ENCODE measurements around the gene ENOX2. TPM values are rescaled to one million over a fixed set of nuclear protein-coding genes. Genes with fewer than 3 reads are reported as not detected.

Gene ENOX2
- total RNA-seq, 6 donors from 2014 or later = 7.3 to 14.8 (median 9.6) TPM

DNA sequence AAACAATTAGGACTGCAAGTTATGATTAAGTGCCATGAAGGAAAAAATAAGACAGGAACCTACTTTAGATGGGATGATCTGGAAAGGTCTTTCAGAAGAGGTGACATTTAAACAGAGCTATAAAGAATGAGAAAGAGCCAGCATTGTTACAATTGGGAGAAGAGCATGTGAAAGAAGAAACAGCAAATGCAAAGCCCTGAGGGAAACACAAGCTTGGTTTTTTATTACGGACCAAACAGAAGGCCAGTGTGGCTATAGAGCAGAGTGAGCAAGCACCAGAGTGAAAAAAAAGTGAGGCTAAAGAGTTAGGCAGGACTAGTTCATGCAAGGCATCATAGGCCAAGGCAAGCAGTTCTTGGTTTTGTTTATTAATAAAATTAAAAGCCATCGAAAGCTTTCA is 325.6 kb downstream of the ENOX2 start:
- no peak for ATAC-seq (ENCODE audit: low FRiP score in 2 of 2)
- TF ChIP-seq POLR2A (IDR thresholded peaks at IDR 0.05) = no peak
- TF ChIP-seq EP300 (IDR thresholded peaks at IDR 0.05) = no peak
- TF ChIP-seq POLR2AphosphoS5 (IDR thresholded peaks at IDR 0.05) = no peak
- TF ChIP-seq, protein P1, sequence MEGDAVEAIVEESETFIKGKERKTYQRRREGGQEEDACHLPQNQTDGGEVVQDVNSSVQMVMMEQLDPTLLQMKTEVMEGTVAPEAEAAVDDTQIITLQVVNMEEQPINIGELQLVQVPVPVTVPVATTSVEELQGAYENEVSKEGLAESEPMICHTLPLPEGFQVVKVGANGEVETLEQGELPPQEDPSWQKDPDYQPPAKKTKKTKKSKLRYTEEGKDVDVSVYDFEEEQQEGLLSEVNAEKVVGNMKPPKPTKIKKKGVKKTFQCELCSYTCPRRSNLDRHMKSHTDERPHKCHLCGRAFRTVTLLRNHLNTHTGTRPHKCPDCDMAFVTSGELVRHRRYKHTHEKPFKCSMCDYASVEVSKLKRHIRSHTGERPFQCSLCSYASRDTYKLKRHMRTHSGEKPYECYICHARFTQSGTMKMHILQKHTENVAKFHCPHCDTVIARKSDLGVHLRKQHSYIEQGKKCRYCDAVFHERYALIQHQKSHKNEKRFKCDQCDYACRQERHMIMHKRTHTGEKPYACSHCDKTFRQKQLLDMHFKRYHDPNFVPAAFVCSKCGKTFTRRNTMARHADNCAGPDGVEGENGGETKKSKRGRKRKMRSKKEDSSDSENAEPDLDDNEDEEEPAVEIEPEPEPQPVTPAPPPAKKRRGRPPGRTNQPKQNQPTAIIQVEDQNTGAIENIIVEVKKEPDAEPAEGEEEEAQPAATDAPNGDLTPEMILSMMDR (IDR thresholded peaks at IDR 0.05) = no peak
- no peaks in the 10 kb centered on the region for H3K9me3 ChIP-seq
- no peaks in the 10 kb centered on the region for H3K4me1 ChIP-seq
- H3K27ac ChIP-seq = no peak overlapping the region
- H3K27me3 ChIP-seq = no peaks in the 10 kb centered on the region
- no peak overlapping the region for H3K4me3 ChIP-seq
- no peaks in the 10 kb centered on the region for H3K36me3 ChIP-seq
- WGBS, 2 donors = 87 to 93% methylated on average over 2 of the region's 2 CpGs
- DNase-seq = no peak

DNA sequence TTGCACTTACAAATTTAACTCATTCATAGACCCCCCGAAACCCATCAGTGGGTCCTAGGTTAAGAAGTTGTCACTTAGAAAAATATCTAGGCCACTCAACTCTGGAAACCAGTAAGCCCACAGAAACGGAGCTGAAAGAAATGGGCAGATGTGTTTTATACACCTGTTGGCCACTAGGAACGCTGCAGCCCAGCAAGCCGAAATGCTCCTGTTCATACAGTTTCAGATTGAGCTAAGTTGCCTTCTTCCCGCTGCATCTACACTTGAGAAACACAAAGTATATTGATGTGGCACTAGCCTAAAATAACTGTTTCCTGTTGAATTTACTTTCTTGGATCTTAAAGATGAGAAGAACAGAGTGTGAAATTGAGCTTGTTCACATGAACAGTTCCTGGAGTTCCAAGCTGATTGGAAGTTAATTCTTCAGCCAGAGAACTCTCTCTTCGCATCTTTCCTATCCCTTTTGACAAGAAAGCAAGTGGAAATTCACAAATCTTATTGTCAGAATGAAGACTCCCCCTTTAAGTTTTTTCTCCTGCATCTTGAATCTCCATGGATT is 327.1 kb downstream of the ENOX2 start:
- 33 to 54% methylated on average over 3 to 6 of the region's 6 CpGs for WGBS, 2 donors
- no peaks in the 10 kb centered on the region for H3K27me3 ChIP-seq
- TF ChIP-seq POLR2A (IDR thresholded peaks at IDR 0.05) (no peak), POLR2AphosphoS5 (IDR thresholded peaks at IDR 0.05) (no peak), EP300 (IDR thresholded peaks at IDR 0.05) (no peak)
- TF ChIP-seq, protein P1 (IDR thresholded peaks at IDR 0.05) = peak in 5 of 6 experiments; percentile 45 to 52 (median 50)
- DNase-seq (peak in 1 of 2 donors; percentile 28), ATAC-seq (ENCODE audit: low FRiP score in 2 of 2) (no peak)
- H3K36me3 ChIP-seq = no peaks in the 10 kb centered on the region
- no peaks in the 10 kb centered on the region for H3K9me3 ChIP-seq
- no peaks in the 10 kb centered on the region for H3K4me1 ChIP-seq
- H3K4me3 ChIP-seq = no peak overlapping the region
- no peak overlapping the region for H3K27ac ChIP-seq

Other genes starting within 250 kb of the ENOX2 start
- not detected for gene ARHGAP36, start 155.1 kb upstream of the ENOX2 start, total RNA-seq

Measured in upper lobe of left lung (tissue), 6 donors.